HG03457 (cell line): ENCODE measurements around the gene MYOD1.

Experiments used
- ATAC-seq: cut with Tn5 transposase; IDR thresholded peaks from one replicate; pipeline ENCODE4 v1.9.1; 2021; ENCODE audit warnings: moderate number of reproducible peaks; ENCODE audit not compliant: unreplicated experiment

Gene MYOD1

GRCh38 chr11:17734418-17734911, 15.1 kb downstream of the MYOD1 start, which contains the start of gene KCNC1:
Gene KCNC1 (plus strand): TSS chr11:17734781. CDS start chr11:17736003, 1,222 bp downstream.
- ATAC-seq = no peak

- no peak for ATAC-seq
Measured at GRCh38 chr11:17734986-17735817, 15.8 kb downstream of the MYOD1 start.

- no peak for ATAC-seq
Measured at GRCh38 chr11:17735818-17736578, 16.6 kb downstream of the MYOD1 start.

GRCh38 chr11:17736579-17736893, 17.2 kb downstream of the MYOD1 start:
- ATAC-seq = no peak

GRCh38 chr11:17736930-17737817, 17.8 kb downstream of the MYOD1 start:
- no peak for ATAC-seq

- ATAC-seq = no peak
Measured at GRCh38 chr11:17738151-17738973, 19.0 kb downstream of the MYOD1 start.

- ATAC-seq = no peak
Measured at GRCh38 chr11:17739945-17740338, 20.6 kb downstream of the MYOD1 start.

GRCh38 chr11:17740649-17741235, 21.4 kb downstream of the MYOD1 start:
- no peak for ATAC-seq

GRCh38 chr11:17741487-17741886, 22.1 kb downstream of the MYOD1 start:
- no peak for ATAC-seq

GRCh38 chr11:17742019-17742418, 22.6 kb downstream of the MYOD1 start:
- ATAC-seq = no peak

GRCh38 chr11:17743026-17743807, 23.8 kb downstream of the MYOD1 start:
- no peak for ATAC-seq

GRCh38 chr11:17743808-17744119, 24.4 kb downstream of the MYOD1 start:
- ATAC-seq = no peak

- no peak for ATAC-seq
Measured at GRCh38 chr11:17744151-17744940, 25.0 kb downstream of the MYOD1 start.

- no peak for ATAC-seq
Measured at GRCh38 chr11:17745023-17745772, 25.8 kb downstream of the MYOD1 start.

- no peak for ATAC-seq
Measured at GRCh38 chr11:17746096-17746495, 26.7 kb downstream of the MYOD1 start.

- ATAC-seq = no peak
Measured at GRCh38 chr11:17747131-17747955, 28.0 kb downstream of the MYOD1 start.

- no peak for ATAC-seq
Measured at GRCh38 chr11:17748044-17748443, 28.7 kb downstream of the MYOD1 start.
